ENCODE results near the gene ABI3BP.

Gene ABI3BP

DNA sequence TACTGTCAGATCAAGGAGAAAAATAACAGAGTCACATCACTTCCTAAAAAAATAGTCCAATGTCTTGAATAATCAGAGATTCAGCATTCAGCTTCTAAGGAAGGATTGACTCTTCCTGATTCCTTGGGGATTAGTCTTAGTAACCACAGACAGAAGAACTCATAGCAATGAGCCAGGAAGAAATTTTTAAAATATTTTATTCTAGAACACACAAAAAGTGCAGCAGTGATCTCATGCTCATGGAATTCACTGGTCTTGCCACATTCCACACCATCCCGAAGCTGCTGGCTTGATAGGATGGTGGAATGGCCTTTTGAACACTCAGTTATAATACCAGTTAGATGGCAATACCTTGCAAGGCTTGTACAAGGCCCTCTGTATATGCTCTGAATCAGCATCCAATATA is 43.0 kb upstream of the ABI3BP start:
- TF ChIP-seq EZH2phosphoT487 (IDR thresholded peaks at IDR 0.05; ENCODE audit: borderline replicate concordance), result no peak
- no peak for TF ChIP-seq CTCF (conservative IDR thresholded peaks at IDR 0.05; ENCODE audit: low read length)

GRCh38 chr3:101027286-101027685 is 34.1 kb upstream of the ABI3BP start:
- no peaks in the 10 kb centered on the region for H3K9me2 ChIP-seq (replicated peaks; ENCODE audit: low read depth, low read length)
- H3K9me3 ChIP-seq (ENCODE audit: insufficient read depth, low read depth, low read length), result no peaks in the 10 kb centered on the region
- no peaks in the 10 kb centered on the region for H4K20me1 ChIP-seq (ENCODE audit: insufficient read depth, low read length, poor library complexity, severe bottlenecking)
- no peaks in the 10 kb centered on the region for H3K4me1 ChIP-seq (ENCODE audit: insufficient read depth, low read length, poor library complexity, severe bottlenecking)
- H3F3A ChIP-seq (ENCODE audit: low read depth), result no peaks in the 10 kb centered on the region
- no peak overlapping the region for H3K4me2 ChIP-seq (ENCODE audit: low read depth, low read length, poor library complexity, severe bottlenecking)
- no peak overlapping the region for H3K4me3 ChIP-seq (ENCODE audit: low read length, poor library complexity, severe bottlenecking)
- H3K9ac ChIP-seq (ENCODE audit: low read depth, low read length, poor library complexity, severe bottlenecking), result no peak overlapping the region
- H2AFZ ChIP-seq (ENCODE audit: low read length), result no peak overlapping the region
- no peaks in the 10 kb centered on the region for H3K79me2 ChIP-seq (ENCODE audit: insufficient read depth, low read length)
- TF ChIP-seq CTCF (conservative IDR thresholded peaks at IDR 0.05; ENCODE audit: low read length) (no peak), EZH2phosphoT487 (IDR thresholded peaks at IDR 0.05; ENCODE audit: borderline replicate concordance) (no peak)
- no peaks in the 10 kb centered on the region for H3K27me3 ChIP-seq (ENCODE audit: insufficient read depth, low read length, poor library complexity, severe bottlenecking)
- no peaks in the 10 kb centered on the region for H3K36me3 ChIP-seq (ENCODE audit: insufficient read depth, low read length)

More for the DNA sequence above, 43.0 kb upstream of the ABI3BP start:
- no peaks in the 10 kb centered on the region for H3K27me3 ChIP-seq (ENCODE audit: insufficient read depth, low read length, poor library complexity, severe bottlenecking)
- H3K36me3 ChIP-seq (ENCODE audit: insufficient read depth, low read length), result no peaks in the 10 kb centered on the region
- H3K9me3 ChIP-seq (ENCODE audit: insufficient read depth, low read depth, low read length), result no peaks in the 10 kb centered on the region
- no peaks in the 10 kb centered on the region for H3K9me2 ChIP-seq (replicated peaks; ENCODE audit: low read depth, low read length)
- no peak overlapping the region for H3K9ac ChIP-seq (ENCODE audit: low read depth, low read length, poor library complexity, severe bottlenecking)
- H3K4me1 ChIP-seq (ENCODE audit: insufficient read depth, low read length, poor library complexity, severe bottlenecking), result no peaks in the 10 kb centered on the region
- no peak overlapping the region for H2AFZ ChIP-seq (ENCODE audit: low read length)
- H3F3A ChIP-seq (ENCODE audit: low read depth), result no peaks in the 10 kb centered on the region
- H3K4me2 ChIP-seq (ENCODE audit: low read depth, low read length, poor library complexity, severe bottlenecking), result no peak overlapping the region
- H3K79me2 ChIP-seq (ENCODE audit: insufficient read depth, low read length), result no peaks in the 10 kb centered on the region
- H4K20me1 ChIP-seq (ENCODE audit: insufficient read depth, low read length, poor library complexity, severe bottlenecking), result no peaks in the 10 kb centered on the region
- no peak overlapping the region for H3K4me3 ChIP-seq (ENCODE audit: low read length, poor library complexity, severe bottlenecking)

DNA sequence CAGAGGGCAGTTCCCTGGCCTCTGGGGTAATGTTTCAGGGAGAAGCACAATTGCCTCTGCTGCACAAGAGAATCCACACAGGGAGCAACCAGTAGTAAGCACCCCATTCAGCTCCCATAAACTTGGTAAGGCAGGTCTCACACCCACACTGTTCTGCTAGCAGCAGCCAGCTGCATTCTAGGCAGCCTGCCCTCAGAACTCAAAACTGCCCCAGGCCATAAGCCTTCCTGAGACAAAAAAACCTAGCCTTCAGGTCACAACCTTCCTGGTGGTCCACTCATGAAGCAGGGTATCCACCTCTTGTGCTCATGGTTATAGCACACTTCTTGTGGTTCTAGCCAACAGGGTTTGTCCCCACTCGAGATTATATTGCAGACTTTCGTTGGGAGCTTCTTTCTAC is 33.7 kb upstream of the ABI3BP start:
- Histone ChIP-seq H3F3A (ENCODE audit: low read depth) (no peaks in the 10 kb centered on the region), H3K4me3 (ENCODE audit: low read length, poor library complexity, severe bottlenecking) (no peak overlapping the region), H2AFZ (ENCODE audit: low read length) (no peak overlapping the region), H3K36me3 (ENCODE audit: insufficient read depth, low read length) (no peaks in the 10 kb centered on the region), H3K79me2 (ENCODE audit: insufficient read depth, low read length) (no peaks in the 10 kb centered on the region), H3K9me2 (replicated peaks; ENCODE audit: low read depth, low read length) (no peaks in the 10 kb centered on the region), H3K4me2 (ENCODE audit: low read depth, low read length, poor library complexity, severe bottlenecking) (no peak overlapping the region), H3K9ac (ENCODE audit: low read depth, low read length, poor library complexity, severe bottlenecking) (no peak overlapping the region), H3K9me3 (ENCODE audit: insufficient read depth, low read depth, low read length) (no peaks in the 10 kb centered on the region), H3K27me3 (ENCODE audit: insufficient read depth, low read length, poor library complexity, severe bottlenecking) (no peaks in the 10 kb centered on the region), H3K4me1 (ENCODE audit: insufficient read depth, low read length, poor library complexity, severe bottlenecking) (no peaks in the 10 kb centered on the region), H4K20me1 (ENCODE audit: insufficient read depth, low read length, poor library complexity, severe bottlenecking) (no peaks in the 10 kb centered on the region)
- TF ChIP-seq EZH2phosphoT487 (IDR thresholded peaks at IDR 0.05; ENCODE audit: borderline replicate concordance) (no peak), CTCF (conservative IDR thresholded peaks at IDR 0.05; ENCODE audit: low read length) (no peak)

All from Loucy (cell line).